H1 (cell line): Measurements from ENCODE around the gene PPP1R13B. TPM values are rescaled to one million over a fixed set of nuclear protein-coding genes. Genes with fewer than 3 reads are reported as not detected.

Experiments
- RXRA ChIP-seq: IDR thresholded peaks from 2 replicates; pipeline ENCODE4 v1.6.1; 2011; ENCODE audit warnings: low read depth, mild to moderate bottlenecking, low read length, moderate library complexity; ENCODE audit not compliant: insufficient read depth
- YY1 ChIP-seq: IDR thresholded peaks from 2 replicates; pipeline ENCODE4 v1.6.1; 2011; ENCODE audit warnings: low read depth, mild to moderate bottlenecking, low read length
- polyA plus RNA-seq, 7 experiments: library from polyadenylated mRNA; depleted of rRNA in 3 of 7; stranded (reverse) in 5 of 7; unstranded in 2 of 7; fragments of >200 nt in 5 of 7; fragments of 200-250 nt in 2 of 7; gene quantifications; 1 replicate in 5 of 7; 2 replicates in 1 of 7; 4 replicates in 1 of 7; pipeline versions ENCODE4 v1.2.1 to v1.2.3, GENCODE V29; 2011 to 2013; ENCODE audit warnings: missing spikeins in 2 of 7, mixed read lengths in 2 of 7
- total RNA-seq: library from RNA; stranded (reverse); fragmentation: NEBNext Ultra II Directional; extraction: Animal tissue kit (Norgen Biotek cat#: 25700); gene quantifications from 2 replicates; pipeline ENCODE4 v1.2.1, GENCODE V29; 2021

PPP1R13B gene
- total and polyA plus RNA-seq, 2 of the 8 experiments (the other 6 are each of a cell fraction or from before 2014, with no cell fraction given): 2.6 to 8.9 TPM

GRCh38 chr14:103770902-103771301 is 76.5 kb downstream of the PPP1R13B start (continued):
- TF ChIP-seq RXRA (no peak), YY1 (no peak)
